WI38 (cell line): ENCODE data around the gene DCAF5.
A peak's percentile ranks its signal among the peaks of the same experiment; 100 is the strongest.

Experiments used
- H3K4me3 ChIP-seq: 2 replicates; pipeline ENCODE4 v1.5.1; 2011; ENCODE audit warnings: low read depth, mild to moderate bottlenecking, control low read depth, low read length
- TF ChIP-seq, protein P1 (sequence below): IDR thresholded peaks from 2 replicates; pipeline ENCODE4 v1.5.1; 2012; ENCODE audit warnings: low read depth, mild to moderate bottlenecking, control low read depth, low read length

The DCAF5 gene

DNA sequence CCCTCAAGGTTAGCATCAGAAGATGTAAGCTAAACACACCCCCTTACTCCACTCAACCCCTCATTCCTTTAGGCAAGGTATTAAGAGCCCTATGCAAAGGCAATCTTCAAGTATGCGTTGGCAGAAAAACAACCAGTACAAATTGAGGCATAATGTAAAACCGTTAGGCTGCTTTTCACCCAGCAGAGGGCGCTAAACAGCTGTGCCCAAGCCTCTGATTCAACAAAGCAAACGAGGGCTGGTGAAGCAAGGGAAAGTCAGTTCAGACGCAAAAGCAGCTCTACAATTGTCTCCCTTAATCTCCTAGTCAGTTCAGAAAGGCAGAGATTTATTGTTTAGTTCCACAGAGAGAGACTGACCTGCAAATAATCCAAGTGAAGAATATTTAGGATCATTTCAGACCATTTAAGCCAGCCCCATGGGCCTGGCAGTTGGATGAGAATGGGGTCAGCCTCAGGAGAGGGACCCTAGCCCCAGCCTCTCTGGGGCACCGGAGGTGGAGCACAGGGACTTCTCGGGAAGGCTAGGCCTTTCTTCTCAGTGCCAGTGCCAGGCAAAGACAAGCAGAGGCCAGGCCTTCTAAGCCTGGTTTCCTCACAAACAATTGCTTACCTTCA, 23.5 kb downstream of the DCAF5 start:
- H3K4me3 ChIP-seq = no peak overlapping the region
- TF ChIP-seq, protein P1, sequence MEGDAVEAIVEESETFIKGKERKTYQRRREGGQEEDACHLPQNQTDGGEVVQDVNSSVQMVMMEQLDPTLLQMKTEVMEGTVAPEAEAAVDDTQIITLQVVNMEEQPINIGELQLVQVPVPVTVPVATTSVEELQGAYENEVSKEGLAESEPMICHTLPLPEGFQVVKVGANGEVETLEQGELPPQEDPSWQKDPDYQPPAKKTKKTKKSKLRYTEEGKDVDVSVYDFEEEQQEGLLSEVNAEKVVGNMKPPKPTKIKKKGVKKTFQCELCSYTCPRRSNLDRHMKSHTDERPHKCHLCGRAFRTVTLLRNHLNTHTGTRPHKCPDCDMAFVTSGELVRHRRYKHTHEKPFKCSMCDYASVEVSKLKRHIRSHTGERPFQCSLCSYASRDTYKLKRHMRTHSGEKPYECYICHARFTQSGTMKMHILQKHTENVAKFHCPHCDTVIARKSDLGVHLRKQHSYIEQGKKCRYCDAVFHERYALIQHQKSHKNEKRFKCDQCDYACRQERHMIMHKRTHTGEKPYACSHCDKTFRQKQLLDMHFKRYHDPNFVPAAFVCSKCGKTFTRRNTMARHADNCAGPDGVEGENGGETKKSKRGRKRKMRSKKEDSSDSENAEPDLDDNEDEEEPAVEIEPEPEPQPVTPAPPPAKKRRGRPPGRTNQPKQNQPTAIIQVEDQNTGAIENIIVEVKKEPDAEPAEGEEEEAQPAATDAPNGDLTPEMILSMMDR = peak; percentile 92

DNA sequence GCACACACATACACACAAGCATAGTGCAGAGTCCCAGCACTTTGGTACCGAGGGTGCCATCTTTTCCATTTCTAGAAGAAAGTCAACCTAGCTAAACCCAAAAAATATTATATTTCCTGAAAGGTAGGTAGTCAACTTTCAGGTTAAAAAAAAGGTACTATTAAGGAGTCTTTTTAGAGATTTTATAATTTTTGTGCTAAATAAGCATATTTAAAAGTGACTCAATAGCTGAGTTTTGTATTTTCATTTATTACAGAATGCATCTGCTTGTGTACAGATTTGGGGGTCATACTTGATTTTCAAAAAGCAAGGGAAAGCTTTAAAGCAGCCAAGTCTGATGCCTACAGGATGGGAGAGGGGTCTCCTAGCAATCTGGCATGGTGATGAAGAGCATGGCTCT, 34.6 kb downstream of the DCAF5 start:
- no peak overlapping the region for H3K4me3 ChIP-seq
- TF ChIP-seq, protein P1 = no peak

DNA sequence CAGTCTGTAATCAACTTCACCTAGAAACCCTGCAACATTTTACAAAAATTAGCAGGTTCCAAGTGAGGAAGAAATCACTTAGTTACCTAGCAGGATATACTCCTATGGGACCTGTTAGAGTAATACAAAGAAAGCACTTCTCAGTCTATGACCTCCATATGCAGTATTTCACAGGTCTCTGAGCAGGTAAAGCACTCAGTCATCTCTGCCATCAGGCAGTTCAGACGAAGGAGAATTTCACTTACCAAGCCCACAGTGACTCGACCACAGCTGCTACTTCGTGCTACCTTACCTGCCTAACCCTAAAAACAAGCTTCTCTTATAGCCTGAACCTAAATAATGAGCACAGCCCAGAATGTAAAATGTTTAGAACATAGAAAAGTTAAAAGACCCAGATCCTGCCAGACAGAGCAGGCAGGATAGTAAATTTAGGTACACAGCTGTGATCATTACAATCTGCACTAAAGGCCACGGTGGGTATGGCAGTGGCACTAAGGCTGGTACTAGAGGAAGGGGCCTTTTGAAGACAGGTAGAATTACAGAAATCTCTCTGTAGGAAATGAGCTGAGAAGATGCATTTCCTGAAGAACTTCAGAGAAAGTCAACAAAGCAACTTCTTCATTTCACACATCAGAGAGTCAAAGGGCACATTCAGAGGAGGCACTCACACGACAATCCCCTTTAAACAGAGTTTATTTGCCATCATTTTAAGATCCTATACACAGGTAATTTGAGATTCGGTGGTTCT, 35.7 kb downstream of the DCAF5 start:
- no peak overlapping the region for H3K4me3 ChIP-seq
- TF ChIP-seq, protein P1 = no peak

DNA sequence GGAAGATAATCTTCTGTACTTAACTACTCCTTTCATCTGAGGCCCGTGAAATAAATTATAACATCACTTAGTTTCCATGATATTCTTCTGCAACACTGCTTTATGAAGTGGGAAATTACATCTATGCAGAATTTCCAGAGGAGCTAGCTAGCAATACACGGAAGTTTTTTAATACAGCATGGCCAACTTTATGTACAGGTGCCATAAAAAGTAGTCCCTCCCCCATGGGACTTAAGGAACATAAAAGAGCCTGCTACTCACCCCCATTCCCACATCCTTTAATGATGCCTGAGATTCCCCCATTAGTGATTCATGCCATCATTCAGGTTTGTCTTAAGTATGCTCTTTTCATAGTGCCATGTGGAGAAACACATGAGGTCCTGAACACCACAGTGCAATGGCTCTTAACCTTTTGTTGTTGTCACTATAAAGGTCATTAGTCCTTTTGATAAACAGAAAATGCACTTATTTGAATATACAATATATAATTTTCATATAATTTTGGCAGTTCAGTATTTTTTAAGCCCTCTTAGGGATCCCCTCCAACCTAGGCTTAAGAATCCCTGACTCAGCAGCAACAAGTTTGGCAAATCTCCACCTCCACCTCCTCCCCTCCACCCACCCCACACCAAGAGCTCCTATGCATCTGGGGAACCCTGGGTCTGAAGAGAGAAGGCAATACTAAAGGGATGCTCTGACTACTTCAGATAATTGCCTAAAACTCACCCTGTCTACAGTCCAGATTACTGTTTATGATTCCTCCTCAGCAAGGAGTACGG, 37.3 kb downstream of the DCAF5 start:
- TF ChIP-seq, protein P1 = no peak
- H3K4me3 ChIP-seq = no peak overlapping the region

DNA sequence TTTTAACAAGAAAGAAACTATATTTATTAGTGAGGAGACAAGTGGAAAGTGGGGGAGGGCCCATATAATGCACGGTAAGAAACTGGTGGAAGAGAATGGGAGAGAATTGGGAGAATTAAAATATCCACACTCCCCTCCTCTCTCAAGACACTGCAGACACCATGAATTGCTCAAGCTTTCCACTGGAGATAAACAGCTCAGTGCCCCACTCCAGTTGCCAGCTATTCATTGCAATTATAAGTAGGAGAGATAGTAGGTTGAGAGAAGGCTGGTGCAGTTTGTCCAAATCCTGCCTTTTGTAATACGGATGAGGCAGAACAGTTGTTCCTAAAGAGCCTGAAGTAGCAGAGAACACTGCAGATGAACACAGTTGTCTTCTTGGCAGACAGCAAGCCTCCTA, 38.2 kb downstream of the DCAF5 start:
- TF ChIP-seq, protein P1 = no peak
- H3K4me3 ChIP-seq = no peak overlapping the region

DNA sequence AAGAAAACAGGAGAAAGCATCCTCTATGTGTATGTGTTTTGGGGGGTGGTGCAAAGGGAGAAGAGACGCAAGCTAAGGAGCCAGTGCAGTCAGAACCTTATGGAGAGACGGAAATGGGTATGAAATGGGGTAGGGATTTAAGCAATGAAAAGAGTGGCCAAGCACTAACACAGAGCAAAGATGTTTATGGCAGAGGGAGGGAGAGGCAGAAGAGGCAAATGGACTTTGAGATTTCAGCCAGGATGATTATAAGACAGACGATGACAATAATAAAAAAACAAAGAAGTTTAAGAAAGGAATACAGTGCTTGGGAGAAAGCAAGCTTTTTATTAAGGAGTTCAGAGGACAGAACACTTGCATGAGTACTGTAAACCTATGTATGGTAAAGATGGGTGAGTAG, 44.6 kb downstream of the DCAF5 start:
- TF ChIP-seq, protein P1 = no peak
- H3K4me3 ChIP-seq = no peak overlapping the region
